ENCODE measurements around the gene RSPO1.
"Not testable (repeated sequence)": the region's sequence is repeated elsewhere in the genome, so short reads cannot be mapped to it uniquely, and the experiment has no call there.

RSPO1 gene

GRCh38 chr1:37634244-37634991 lies at the start of gene RSPO1:
RSPO1 (minus strand) TSS chr1:37634892; CDS start chr1:37629661, 5,231 bp downstream.
- peak within 1 kb of the TSS; percentile 4 for H3K4me3 Mint-ChIP-seq
- H3K27me3 Mint-ChIP-seq (ENCODE audit: low read depth): peaks cover 71% of the 10 kb centered on the region
- H3K27ac Mint-ChIP-seq: no peak within 1 kb of the TSS
- H3K4me1 Mint-ChIP-seq (ENCODE audit: low read depth): peaks cover 5% of the 10 kb centered on the region
- no peaks in the 10 kb centered on the region for H3K9me3 Mint-ChIP-seq
- H3K36me3 Mint-ChIP-seq (ENCODE audit: low read depth): peaks cover 3% of the 10 kb centered on the region

- not testable (repeated sequence) for H3K27me3 Mint-ChIP-seq (ENCODE audit: low read depth); H3K4me3 Mint-ChIP-seq; H3K4me1 Mint-ChIP-seq (ENCODE audit: low read depth); H3K27ac Mint-ChIP-seq; H3K9me3 Mint-ChIP-seq
- H3K36me3 Mint-ChIP-seq (ENCODE audit: low read depth): peaks cover 11% of the 10 kb centered on the region
Measured at GRCh38 chr1:37684182-37684581, 49.5 kb upstream of the RSPO1 start.

GRCh38 chr1:37682334-37682987 lies 47.8 kb upstream of the RSPO1 start:
- Mint-ChIP-seq H3K4me3 (no peak overlapping the region), H3K4me1 (ENCODE audit: low read depth) (peaks cover 1% of the 10 kb centered on the region), H3K27me3 (ENCODE audit: low read depth) (no peaks in the 10 kb centered on the region), H3K9me3 (no peaks in the 10 kb centered on the region), H3K36me3 (ENCODE audit: low read depth) (peaks cover 7% of the 10 kb centered on the region), H3K27ac (peak overlapping the region; percentile 6)

GRCh38 chr1:37680933-37681332 lies 46.2 kb upstream of the RSPO1 start:
- Mint-ChIP-seq H3K9me3 (no peaks in the 10 kb centered on the region), H3K4me1 (ENCODE audit: low read depth) (peaks cover 1% of the 10 kb centered on the region), H3K4me3 (no peak overlapping the region), H3K36me3 (ENCODE audit: low read depth) (peaks cover 7% of the 10 kb centered on the region), H3K27me3 (ENCODE audit: low read depth) (peaks cover 6% of the 10 kb centered on the region), H3K27ac (no peak overlapping the region)

GRCh38 chr1:37677808-37678207 lies 43.1 kb upstream of the RSPO1 start:
- H3K4me1 Mint-ChIP-seq (ENCODE audit: low read depth): peaks cover 14% of the 10 kb centered on the region
- no peak overlapping the region for H3K27ac Mint-ChIP-seq
- H3K4me3 Mint-ChIP-seq: no peak overlapping the region
- no peaks in the 10 kb centered on the region for H3K9me3 Mint-ChIP-seq
- peaks cover 1% of the 10 kb centered on the region for H3K36me3 Mint-ChIP-seq (ENCODE audit: low read depth)
- peaks cover 15% of the 10 kb centered on the region for H3K27me3 Mint-ChIP-seq (ENCODE audit: low read depth)

- no peak overlapping the region for H3K27ac Mint-ChIP-seq
- H3K36me3 Mint-ChIP-seq (ENCODE audit: low read depth): no peaks in the 10 kb centered on the region
- peaks cover 21% of the 10 kb centered on the region for H3K27me3 Mint-ChIP-seq (ENCODE audit: low read depth)
- H3K9me3 Mint-ChIP-seq: no peaks in the 10 kb centered on the region
- H3K4me1 Mint-ChIP-seq (ENCODE audit: low read depth): peaks cover 14% of the 10 kb centered on the region
- H3K4me3 Mint-ChIP-seq: no peak overlapping the region
Measured at GRCh38 chr1:37677143-37677439, 42.4 kb upstream of the RSPO1 start.

- peaks cover 26% of the 10 kb centered on the region for H3K27me3 Mint-ChIP-seq (ENCODE audit: low read depth)
- H3K36me3 Mint-ChIP-seq (ENCODE audit: low read depth): no peaks in the 10 kb centered on the region
- H3K4me3 Mint-ChIP-seq: no peak overlapping the region
- no peaks in the 10 kb centered on the region for H3K9me3 Mint-ChIP-seq
- H3K27ac Mint-ChIP-seq: no peak overlapping the region
- H3K4me1 Mint-ChIP-seq (ENCODE audit: low read depth): peaks cover 14% of the 10 kb centered on the region
Measured at GRCh38 chr1:37676281-37677142, 41.8 kb upstream of the RSPO1 start.

GRCh38 chr1:37673920-37674319 lies 39.2 kb upstream of the RSPO1 start:
- H3K27me3 Mint-ChIP-seq (ENCODE audit: low read depth): peaks cover 32% of the 10 kb centered on the region
- peaks cover 14% of the 10 kb centered on the region for H3K4me1 Mint-ChIP-seq (ENCODE audit: low read depth)
- H3K36me3 Mint-ChIP-seq (ENCODE audit: low read depth): no peaks in the 10 kb centered on the region
- H3K4me3 Mint-ChIP-seq: peak overlapping the region; percentile 27
- no peaks in the 10 kb centered on the region for H3K9me3 Mint-ChIP-seq
- H3K27ac Mint-ChIP-seq: peak overlapping the region; percentile 39

- Mint-ChIP-seq H3K4me3 (no peak overlapping the region), H3K4me1 (ENCODE audit: low read depth) (peaks cover 13% of the 10 kb centered on the region), H3K36me3 (ENCODE audit: low read depth) (no peaks in the 10 kb centered on the region), H3K27ac (no peak overlapping the region), H3K27me3 (ENCODE audit: low read depth) (peaks cover 32% of the 10 kb centered on the region), H3K9me3 (no peaks in the 10 kb centered on the region)
Measured at GRCh38 chr1:37672136-37672870, 37.6 kb upstream of the RSPO1 start.

GRCh38 chr1:37671261-37671660 lies 36.6 kb upstream of the RSPO1 start:
- no peaks in the 10 kb centered on the region for H3K9me3 Mint-ChIP-seq
- no peak overlapping the region for H3K27ac Mint-ChIP-seq
- no peaks in the 10 kb centered on the region for H3K36me3 Mint-ChIP-seq (ENCODE audit: low read depth)
- H3K4me3 Mint-ChIP-seq: no peak overlapping the region
- peaks cover 26% of the 10 kb centered on the region for H3K27me3 Mint-ChIP-seq (ENCODE audit: low read depth)
- H3K4me1 Mint-ChIP-seq (ENCODE audit: low read depth): peaks cover 13% of the 10 kb centered on the region

GRCh38 chr1:37670133-37670532 lies 35.4 kb upstream of the RSPO1 start:
- Mint-ChIP-seq H3K27ac (no peak overlapping the region), H3K27me3 (ENCODE audit: low read depth) (peaks cover 22% of the 10 kb centered on the region), H3K4me3 (no peak overlapping the region), H3K4me1 (ENCODE audit: low read depth) (peaks cover 12% of the 10 kb centered on the region), H3K9me3 (no peaks in the 10 kb centered on the region), H3K36me3 (ENCODE audit: low read depth) (no peaks in the 10 kb centered on the region)

GRCh38 chr1:37667023-37667671 lies 32.5 kb upstream of the RSPO1 start:
- no peak overlapping the region for H3K27ac Mint-ChIP-seq
- no peaks in the 10 kb centered on the region for H3K4me1 Mint-ChIP-seq (ENCODE audit: low read depth)
- no peak overlapping the region for H3K4me3 Mint-ChIP-seq
- H3K9me3 Mint-ChIP-seq: no peaks in the 10 kb centered on the region
- H3K27me3 Mint-ChIP-seq (ENCODE audit: low read depth): peaks cover 14% of the 10 kb centered on the region
- no peaks in the 10 kb centered on the region for H3K36me3 Mint-ChIP-seq (ENCODE audit: low read depth)

- peaks cover 6% of the 10 kb centered on the region for H3K27me3 Mint-ChIP-seq (ENCODE audit: low read depth)
- H3K9me3 Mint-ChIP-seq: no peaks in the 10 kb centered on the region
- H3K36me3 Mint-ChIP-seq (ENCODE audit: low read depth): no peaks in the 10 kb centered on the region
- H3K27ac Mint-ChIP-seq: no peak overlapping the region
- no peak overlapping the region for H3K4me3 Mint-ChIP-seq
- H3K4me1 Mint-ChIP-seq (ENCODE audit: low read depth): no peaks in the 10 kb centered on the region
Measured at GRCh38 chr1:37666241-37666867, 31.7 kb upstream of the RSPO1 start.
